HepG2 (cell line): ENCODE measurements around the gene NFS1. TPM values are rescaled to one million over a fixed set of nuclear protein-coding genes. Genes with fewer than 3 reads are reported as not detected.

Experiments used
- AKAP8 ChIP-seq: sonication (generic); formaldehyde crosslinking; IDR thresholded peaks from 2 replicates; pipeline ENCODE4 v1.5.1; 2020; ENCODE audit warnings: mild to moderate bottlenecking, missing genetic modification reagents
- FOXO1 ChIP-seq: sonication (generic); formaldehyde crosslinking; IDR thresholded peaks from 2 replicates; pipeline ENCODE4 v1.4.0; 2020; ENCODE audit warnings: missing genetic modification reagents
- GATA4 ChIP-seq: sonication (generic); IDR thresholded peaks from 2 replicates; pipeline ENCODE4 v1.6.1; 2016; ENCODE audit warnings: antibody characterized with exemption, low read depth, borderline replicate concordance
- HNF4G ChIP-seq, 2 experiments: sonication (generic) in 1 of 2; formaldehyde crosslinking in 1 of 2; IDR thresholded peaks; 2 replicates each; pipeline versions ENCODE4 v1.4.0 to v1.6.1; 2011 to 2020; ENCODE audit warnings: borderline replicate concordance in 2 of 2, low read depth in 2 of 2, mild to moderate bottlenecking in 2 of 2, low read length in 1 of 2, missing genetic modification reagents in 1 of 2, moderate library complexity in 1 of 2
- KAT8 ChIP-seq: IDR thresholded peaks from 2 replicates; pipeline ENCODE4 v1.6.1; 2016; ENCODE audit warnings: missing genetic modification reagents, missing compliant biosample characterization
- KDM3A ChIP-seq: IDR thresholded peaks from 2 replicates; pipeline ENCODE4 v1.6.1; 2018; ENCODE audit warnings: low read depth, missing compliant biosample characterization
- KDM6A ChIP-seq: IDR thresholded peaks from 2 replicates; pipeline ENCODE4 v1.6.1; 2016; ENCODE audit warnings: low read depth
- NFE2L1 ChIP-seq: sonication (generic); formaldehyde crosslinking; IDR thresholded peaks from 2 replicates; pipeline ENCODE4 v1.4.0; 2020; ENCODE audit warnings: missing genetic modification reagents, mild to moderate bottlenecking, borderline replicate concordance
- PTBP1 ChIP-seq: fragments of 200-400 bp; formaldehyde crosslinking; IDR thresholded peaks from 2 replicates; pipeline ENCODE4 v1.6.1; 2018; ENCODE audit warnings: low read length, low read depth; ENCODE audit not compliant: poor library complexity, severe bottlenecking
- SALL1 ChIP-seq: sonication (generic); formaldehyde crosslinking; IDR thresholded peaks from 2 replicates; pipeline ENCODE4 v1.8.0; 2022; ENCODE audit warnings: mild to moderate bottlenecking, missing genetic modification reagents
- SOX13 ChIP-seq, 3 experiments: fragments of 450-650 bp in 1 of 3; sonication (generic) in 1 of 3; formaldehyde crosslinking in 1 of 3; IDR thresholded peaks in 2 of 3; conservative IDR thresholded peaks in 1 of 3; 2 replicates each; pipeline versions ENCODE4 v1.5.0 to v1.6.1; 2016 to 2020; ENCODE audit warnings: antibody characterized with exemption in 1 of 3, mild to moderate bottlenecking in 1 of 3, missing compliant biosample characterization in 1 of 3, missing genetic modification reagents in 1 of 3, moderate library complexity in 1 of 3
- TCF12 ChIP-seq, 2 experiments: fragments of 450-650 bp in 1 of 2; sonication (generic) in 1 of 2; formaldehyde crosslinking in 1 of 2; IDR thresholded peaks; 2 replicates each; pipeline versions ENCODE4 v1.6.1 to v1.8.0; 2017 to 2022; ENCODE audit warnings: antibody characterized with exemption in 1 of 2, mild to moderate bottlenecking in 1 of 2, missing genetic modification reagents in 1 of 2, moderate library complexity in 1 of 2
- THRA ChIP-seq: sonication (generic); formaldehyde crosslinking; IDR thresholded peaks from 2 replicates; pipeline ENCODE4 v1.4.0; 2020; ENCODE audit warnings: missing genetic modification reagents, borderline replicate concordance
- TIGD3 ChIP-seq: sonication (generic); formaldehyde crosslinking; IDR thresholded peaks from 2 replicates; pipeline ENCODE4 v1.5.1; 2020; ENCODE audit warnings: mild to moderate bottlenecking, missing genetic modification reagents, borderline replicate concordance
- ZNF362 ChIP-seq: sonication (generic); formaldehyde crosslinking; IDR thresholded peaks from 2 replicates; pipeline ENCODE4 v1.4.0; 2020; ENCODE audit warnings: missing genetic modification reagents, mild to moderate bottlenecking, borderline replicate concordance
- ZNF761 ChIP-seq: sonication (generic); formaldehyde crosslinking; conservative IDR thresholded peaks from 2 replicates; pipeline ENCODE4 v1.4.0; 2020; ENCODE audit warnings: mild to moderate bottlenecking, missing genetic modification reagents
- ZNF891 ChIP-seq: sonication (generic); formaldehyde crosslinking; IDR thresholded peaks from 2 replicates; pipeline ENCODE4 v1.5.0; 2020; ENCODE audit warnings: mild to moderate bottlenecking, missing genetic modification reagents
- polyA plus RNA-seq, 8 experiments: library from polyadenylated mRNA; depleted of rRNA in 3 of 8; stranded (reverse) in 7 of 8; unstranded in 1 of 8; fragments of >200 nt; fragmentation: Illumina TruSeq in 4 of 8; extraction: Trizol in 4 of 8; gene quantifications; 2 replicates each; pipeline versions ENCODE4 v1.2.1 to v1.2.3, GENCODE V29; 2011 to 2016; ENCODE audit warnings: low read depth in 4 of 8, missing spikeins in 1 of 8, mixed read lengths in 1 of 8; ENCODE audit not compliant: insufficient read depth in 1 of 8
- total RNA-seq, 5 experiments: library from RNA; depleted of rRNA; stranded (reverse); fragments of >200 nt; fragmentation: Illumina TruSeq; extraction: Trizol; gene quantifications; 2 replicates each; pipeline ENCODE4 v1.2.3, GENCODE V29; 2016; ENCODE audit warnings: low read depth in 1 of 5
- TF ChIP-seq, protein P1 (sequence below): sonication (generic); formaldehyde crosslinking; IDR thresholded peaks from 2 replicates; pipeline ENCODE4 v1.4.0; 2020; ENCODE audit warnings: missing genetic modification reagents

NFS1 gene
- total and polyA plus RNA-seq, 2 of the 13 experiments (the other 11 are each of a cell fraction or from before 2014, with no cell fraction given) = 65.9 to 88.1 TPM

GRCh38 chr20:35619196-35620095 lies 79.7 kb downstream of the NFS1 start (continued):
- TF ChIP-seq THRA (CRISPR knock-in tag) = peak; percentile 79
- TF ChIP-seq ZNF891 (CRISPR knock-in tag) = peak; percentile 99
- peak; percentile 34 for TF ChIP-seq PTBP1
- TF ChIP-seq KDM3A (CRISPR knock-in tag) = peak; percentile 96
- peak; percentile 60 for TF ChIP-seq FOXO1 (CRISPR knock-in tag)
- TF ChIP-seq ZNF362 (CRISPR knock-in tag) = 0 out of 2 replicates have a peak, but pooled peaks have one; percentile 70
- no peak; the same call in 1 of the 2 replicates for TF ChIP-seq ZNF761 (CRISPR knock-in tag)
- TF ChIP-seq SALL1 = peak; percentile 93
- peak; percentile 35; the same call in 1 of the 2 replicates for TF ChIP-seq GATA4
- no peak; the same call in 1 of the 2 replicates for TF ChIP-seq HNF4G (IDR thresholded peaks at IDR 0.05; ENCODE audit: borderline replicate concordance, low read depth, low read length)
- TF ChIP-seq HNF4G (CRISPR knock-in tag; IDR thresholded peaks at IDR 0.05; ENCODE audit: borderline replicate concordance, low read depth) = peak; percentile 73; the same call in 1 of the 2 replicates
- TF ChIP-seq, protein P1, sequence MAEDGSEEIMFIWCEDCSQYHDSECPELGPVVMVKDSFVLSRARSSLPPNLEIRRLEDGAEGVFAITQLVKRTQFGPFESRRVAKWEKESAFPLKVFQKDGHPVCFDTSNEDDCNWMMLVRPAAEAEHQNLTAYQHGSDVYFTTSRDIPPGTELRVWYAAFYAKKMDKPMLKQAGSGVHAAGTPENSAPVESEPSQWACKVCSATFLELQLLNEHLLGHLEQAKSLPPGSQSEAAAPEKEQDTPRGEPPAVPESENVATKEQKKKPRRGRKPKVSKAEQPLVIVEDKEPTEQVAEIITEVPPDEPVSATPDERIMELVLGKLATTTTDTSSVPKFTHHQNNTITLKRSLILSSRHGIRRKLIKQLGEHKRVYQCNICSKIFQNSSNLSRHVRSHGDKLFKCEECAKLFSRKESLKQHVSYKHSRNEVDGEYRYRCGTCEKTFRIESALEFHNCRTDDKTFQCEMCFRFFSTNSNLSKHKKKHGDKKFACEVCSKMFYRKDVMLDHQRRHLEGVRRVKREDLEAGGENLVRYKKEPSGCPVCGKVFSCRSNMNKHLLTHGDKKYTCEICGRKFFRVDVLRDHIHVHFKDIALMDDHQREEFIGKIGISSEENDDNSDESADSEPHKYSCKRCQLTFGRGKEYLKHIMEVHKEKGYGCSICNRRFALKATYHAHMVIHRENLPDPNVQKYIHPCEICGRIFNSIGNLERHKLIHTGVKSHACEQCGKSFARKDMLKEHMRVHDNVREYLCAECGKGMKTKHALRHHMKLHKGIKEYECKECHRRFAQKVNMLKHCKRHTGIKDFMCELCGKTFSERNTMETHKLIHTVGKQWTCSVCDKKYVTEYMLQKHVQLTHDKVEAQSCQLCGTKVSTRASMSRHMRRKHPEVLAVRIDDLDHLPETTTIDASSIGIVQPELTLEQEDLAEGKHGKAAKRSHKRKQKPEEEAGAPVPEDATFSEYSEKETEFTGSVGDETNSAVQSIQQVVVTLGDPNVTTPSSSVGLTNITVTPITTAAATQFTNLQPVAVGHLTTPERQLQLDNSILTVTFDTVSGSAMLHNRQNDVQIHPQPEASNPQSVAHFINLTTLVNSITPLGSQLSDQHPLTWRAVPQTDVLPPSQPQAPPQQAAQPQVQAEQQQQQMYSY (CRISPR knock-in tag) = no peak; the same call in 1 of the 2 replicates
- TF ChIP-seq TIGD3 (CRISPR knock-in tag) = no peak
- TF ChIP-seq TCF12 (IDR thresholded peaks at IDR 0.05) = no peak
- peak; percentile 95; the same call in 1 of the 2 replicates for TF ChIP-seq TCF12 (CRISPR knock-in tag; IDR thresholded peaks at IDR 0.05)
- peak; percentile 73; the same call in 1 of the 2 replicates for TF ChIP-seq KAT8 (CRISPR knock-in tag)
- TF ChIP-seq SOX13 (IDR thresholded peaks at IDR 0.05) = no peak
- TF ChIP-seq SOX13 (CRISPR knock-in tag; conservative IDR thresholded peaks at IDR 0.05 in 1 of 2, IDR thresholded peaks at IDR 0.05 in 1 of 2) = peak in 1 of 2 experiments; percentile 50; a peak in 2 of 4 replicates
- no peak for TF ChIP-seq KDM6A (CRISPR knock-in tag)
- TF ChIP-seq NFE2L1 = no peak; the same call in 1 of the 2 replicates
- TF ChIP-seq AKAP8 (CRISPR knock-in tag) = peak; percentile 95
